Astrocyte (in vitro differentiated cells and primary cell): ENCODE data around the gene SPINT4. TPM values are rescaled to one million over a fixed set of nuclear protein-coding genes. Genes with fewer than 3 reads are reported as not detected.
A peak's percentile ranks its signal among the peaks of the same experiment; 100 is the strongest.

ENCODE experiments used
- DNase-seq: peaks from one replicate; pipeline ENCODE4 v3.0.0-alpha.2; 2010; ENCODE audit warnings: low read depth
- FAIRE-seq: peaks from 2 replicates; lab custom pipeline; 2011; peaks lifted over from hg19 to GRCh38; lab: Jason Lieb, UNC
- H2AFZ ChIP-seq: 2 replicates; pipeline ENCODE4 v1.6.0; 2012; ENCODE audit warnings: low read depth, low read length, inconsistent platforms
- H3K27ac ChIP-seq: 2 replicates; pipeline ENCODE4 v1.5.1; 2011; ENCODE audit warnings: low read depth, low read length, inconsistent platforms
- H3K27me3 ChIP-seq: 2 replicates; pipeline ENCODE4 v1.6.0; 2011; ENCODE audit warnings: low read length, inconsistent platforms; ENCODE audit not compliant: insufficient read depth
- H3K36me3 ChIP-seq: 2 replicates; pipeline ENCODE4 v1.5.1; 2011; ENCODE audit warnings: low read length, inconsistent platforms; ENCODE audit not compliant: insufficient read depth
- H3K4me1 ChIP-seq: 2 replicates; pipeline ENCODE4 v1.5.1; 2011; ENCODE audit warnings: low read length, inconsistent platforms; ENCODE audit not compliant: insufficient read depth
- H3K4me2 ChIP-seq: 2 replicates; pipeline ENCODE4 v1.6.0; 2012; ENCODE audit warnings: low read length, inconsistent platforms
- H3K4me3 ChIP-seq: 2 replicates; pipeline ENCODE4 v1.5.1; 2011; ENCODE audit warnings: low read depth, mild to moderate bottlenecking, low read length, inconsistent platforms; ENCODE audit not compliant: insufficient read depth
- H3K79me2 ChIP-seq: 2 replicates; pipeline ENCODE4 v1.6.0; 2012; ENCODE audit warnings: mild to moderate bottlenecking, low read length, inconsistent platforms; ENCODE audit not compliant: insufficient read depth
- H3K9ac ChIP-seq: 2 replicates; pipeline ENCODE4 v1.6.0; 2012; ENCODE audit warnings: mild to moderate bottlenecking, low read length, inconsistent platforms
- H3K9me3 ChIP-seq: 2 replicates; pipeline ENCODE4 v1.5.1; 2012; ENCODE audit warnings: low read depth, mild to moderate bottlenecking, low read length, inconsistent platforms; ENCODE audit not compliant: insufficient read depth
- H4K20me1 ChIP-seq: 2 replicates; pipeline ENCODE4 v1.6.0; 2012; ENCODE audit warnings: low read length, inconsistent platforms; ENCODE audit not compliant: insufficient read depth
- H3K27ac Mint-ChIP-seq: one replicate; pipeline ENCODE4 v1.8.0; 2021; ENCODE audit warnings: mild to moderate bottlenecking, mixed read lengths; ENCODE audit not compliant: unreplicated experiment
- H3K27me3 Mint-ChIP-seq: one replicate; pipeline ENCODE4 v1.8.0; 2021; ENCODE audit warnings: low read depth, mixed read lengths; ENCODE audit not compliant: unreplicated experiment
- H3K36me3 Mint-ChIP-seq: one replicate; pipeline ENCODE4 v1.8.0; 2021; ENCODE audit warnings: low read depth, mixed read lengths; ENCODE audit not compliant: unreplicated experiment
- H3K4me1 Mint-ChIP-seq: one replicate; pipeline ENCODE4 v1.8.0; 2021; ENCODE audit warnings: low read depth, mixed read lengths; ENCODE audit not compliant: unreplicated experiment
- H3K4me3 Mint-ChIP-seq: one replicate; pipeline ENCODE4 v1.8.0; 2021; ENCODE audit warnings: mild to moderate bottlenecking, moderate library complexity, mixed read lengths; ENCODE audit not compliant: unreplicated experiment
- H3K9me3 Mint-ChIP-seq: one replicate; pipeline ENCODE4 v1.8.0; 2021; ENCODE audit warnings: mild to moderate bottlenecking, mixed read lengths; ENCODE audit not compliant: unreplicated experiment
- CTCF ChIP-seq: IDR thresholded peaks from 2 replicates; pipeline ENCODE4 v1.5.1; 2011; ENCODE audit warnings: low read depth, mild to moderate bottlenecking, inconsistent platforms, low read length, moderate library complexity; ENCODE audit not compliant: insufficient read depth
- EZH2 ChIP-seq: IDR thresholded peaks from 2 replicates; pipeline ENCODE4 v1.6.1; 2012; ENCODE audit warnings: mild to moderate bottlenecking, low read length, inconsistent platforms; ENCODE audit not compliant: insufficient read depth
- total RNA-seq: library from RNA; stranded (reverse); gene quantifications from 2 replicates; pipeline ENCODE4 v1.2.1, GENCODE V29; 2021

Gene SPINT4
- total RNA-seq, 1 donor from 2014 or later: not detected

- peaks cover 2% of the 10 kb centered on the region for H3K4me1 Mint-ChIP-seq
- Histone ChIP-seq H4K20me1 (no peaks in the 10 kb centered on the region), H3K4me3 (no peak overlapping the region), H3K9ac (no peak overlapping the region), H3K36me3 (no peaks in the 10 kb centered on the region), H3K4me1 (no peaks in the 10 kb centered on the region), H2AFZ (no peak overlapping the region), H3K4me2 (no peak overlapping the region), H3K9me3 (no peaks in the 10 kb centered on the region), H3K79me2 (no peaks in the 10 kb centered on the region), H3K27me3 (peaks cover 4% of the 10 kb centered on the region), H3K27ac (no peak overlapping the region)
- no peak for FAIRE-seq
- DNase-seq: no peak
- TF ChIP-seq CTCF (no peak), EZH2 (no peak)
- H3K9me3 Mint-ChIP-seq: peaks cover 2% of the 10 kb centered on the region
- no peak overlapping the region for H3K27ac Mint-ChIP-seq
- no peaks in the 10 kb centered on the region for H3K27me3 Mint-ChIP-seq
- no peaks in the 10 kb centered on the region for H3K36me3 Mint-ChIP-seq
- H3K4me3 Mint-ChIP-seq: no peak overlapping the region
Measured at GRCh38 chr20:45745015-45745414, 22.9 kb downstream of the SPINT4 start.

- Mint-ChIP-seq H3K36me3 (no peaks in the 10 kb centered on the region), H3K27me3 (no peaks in the 10 kb centered on the region), H3K4me3 (no peak overlapping the region), H3K4me1 (peaks cover 2% of the 10 kb centered on the region), H3K9me3 (peaks cover 4% of the 10 kb centered on the region), H3K27ac (no peak overlapping the region)
- FAIRE-seq (no peak), DNase-seq (no peak)
- H2AFZ ChIP-seq: no peak overlapping the region
- no peak overlapping the region for H3K4me3 ChIP-seq
- no peak overlapping the region for H3K27ac ChIP-seq
- no peaks in the 10 kb centered on the region for H3K36me3 ChIP-seq
- TF ChIP-seq EZH2: no peak
- no peak for TF ChIP-seq CTCF
- H3K9me3 ChIP-seq: no peaks in the 10 kb centered on the region
- peaks cover 7% of the 10 kb centered on the region for H3K27me3 ChIP-seq
- no peaks in the 10 kb centered on the region for H3K79me2 ChIP-seq
- H3K9ac ChIP-seq: no peak overlapping the region
- no peaks in the 10 kb centered on the region for H3K4me1 ChIP-seq
- H4K20me1 ChIP-seq: no peaks in the 10 kb centered on the region
- H3K4me2 ChIP-seq: no peak overlapping the region
Measured at GRCh38 chr20:45751721-45752120, 29.6 kb downstream of the SPINT4 start.

- Mint-ChIP-seq H3K9me3 (peaks cover 7% of the 10 kb centered on the region), H3K4me3 (no peak overlapping the region), H3K4me1 (peaks cover 2% of the 10 kb centered on the region), H3K27ac (peak overlapping the region; percentile 72), H3K36me3 (peaks cover 1% of the 10 kb centered on the region), H3K27me3 (no peaks in the 10 kb centered on the region)
- H3K9ac ChIP-seq: no peak overlapping the region
- no peaks in the 10 kb centered on the region for H3K36me3 ChIP-seq
- H3K4me2 ChIP-seq: no peak overlapping the region
- DNase-seq (peak; percentile 50), FAIRE-seq (no peak)
- no peaks in the 10 kb centered on the region for H3K4me1 ChIP-seq
- no peak overlapping the region for H2AFZ ChIP-seq
- no peak for TF ChIP-seq EZH2
- TF ChIP-seq CTCF: no peak
- H3K27ac ChIP-seq: no peak overlapping the region
- H3K4me3 ChIP-seq: no peak overlapping the region
- H4K20me1 ChIP-seq: no peaks in the 10 kb centered on the region
- no peaks in the 10 kb centered on the region for H3K79me2 ChIP-seq
- H3K27me3 ChIP-seq: peaks cover 7% of the 10 kb centered on the region
- no peaks in the 10 kb centered on the region for H3K9me3 ChIP-seq
Measured at GRCh38 chr20:45752746-45753145, 30.6 kb downstream of the SPINT4 start.
